HEK293T (cell line): ENCODE results near the gene ITFG1.

Experiments used
- BHLHE40 ChIP-seq: fragments of 450-650 bp; IDR thresholded peaks from 2 replicates; pipeline ENCODE4 v1.6.1; 2016; ENCODE audit warnings: mild to moderate bottlenecking, moderate library complexity, borderline replicate concordance
- SUZ12 ChIP-seq: fragments of 450-650 bp; IDR thresholded peaks from 2 replicates; pipeline ENCODE4 v1.6.1; 2016; ENCODE audit warnings: mild to moderate bottlenecking
- ZNF384 ChIP-seq: fragments of 450-650 bp; IDR thresholded peaks from 2 replicates; pipeline ENCODE4 v1.6.1; 2016

DNA sequence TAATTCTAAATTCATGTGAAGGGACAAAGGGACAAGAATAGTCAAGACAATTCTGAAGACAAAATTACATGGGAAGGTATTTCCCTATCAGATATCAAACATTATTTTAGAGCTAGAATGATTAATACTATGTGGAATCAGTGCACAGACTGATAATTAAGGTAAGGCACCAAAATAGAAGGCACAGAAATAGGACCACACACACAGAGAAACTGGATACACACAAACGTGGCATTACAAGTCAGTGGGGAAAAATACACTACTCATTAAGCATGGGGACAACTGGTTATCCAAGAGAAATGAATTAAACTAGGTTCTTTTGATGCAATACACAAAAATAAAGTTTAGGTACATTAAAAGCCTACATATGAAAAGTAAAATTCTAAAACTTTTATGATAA is 184.3 kb downstream of the ITFG1 start:
- TF ChIP-seq BHLHE40 (no peak), ZNF384 (no peak), SUZ12 (no peak)
